Transverse colon (tissue), 4 donors: ENCODE measurements around the gene DHRS7C.

Source experiments
- EP300 ChIP-seq: sonication (generic); formaldehyde crosslinking; IDR thresholded peaks from one replicate; pipeline ENCODE4 v1.6.1; 2017; ENCODE audit warnings: antibody characterized with exemption, low read depth
- POLR2A ChIP-seq: fragments of 450-650 bp; IDR thresholded peaks from one replicate; pipeline ENCODE4 v1.6.1; 2016; ENCODE audit warnings: antibody characterized with exemption, mild to moderate bottlenecking, moderate library complexity
- POLR2AphosphoS5 ChIP-seq, 3 donors: sonication (generic); formaldehyde crosslinking; IDR thresholded peaks; one replicate each; pipeline ENCODE4 v1.6.1; 2016; ENCODE audit warnings: antibody characterized with exemption in 3 of 3
- TF ChIP-seq, protein P1 (sequence below), 5 experiments: fragments of 200-600 bp in 3 of 5; fragments of 450-650 bp in 2 of 5; sonication (generic) in 3 of 5; IDR thresholded peaks; 1 replicate in 2 of 5; 2 replicates in 3 of 5; pipeline ENCODE4 v1.5.1; 2016 to 2017; ENCODE audit warnings: antibody characterized with exemption in 5 of 5, inconsistent platforms in 3 of 5, mild to moderate bottlenecking in 2 of 5, moderate library complexity in 1 of 5

DNA sequence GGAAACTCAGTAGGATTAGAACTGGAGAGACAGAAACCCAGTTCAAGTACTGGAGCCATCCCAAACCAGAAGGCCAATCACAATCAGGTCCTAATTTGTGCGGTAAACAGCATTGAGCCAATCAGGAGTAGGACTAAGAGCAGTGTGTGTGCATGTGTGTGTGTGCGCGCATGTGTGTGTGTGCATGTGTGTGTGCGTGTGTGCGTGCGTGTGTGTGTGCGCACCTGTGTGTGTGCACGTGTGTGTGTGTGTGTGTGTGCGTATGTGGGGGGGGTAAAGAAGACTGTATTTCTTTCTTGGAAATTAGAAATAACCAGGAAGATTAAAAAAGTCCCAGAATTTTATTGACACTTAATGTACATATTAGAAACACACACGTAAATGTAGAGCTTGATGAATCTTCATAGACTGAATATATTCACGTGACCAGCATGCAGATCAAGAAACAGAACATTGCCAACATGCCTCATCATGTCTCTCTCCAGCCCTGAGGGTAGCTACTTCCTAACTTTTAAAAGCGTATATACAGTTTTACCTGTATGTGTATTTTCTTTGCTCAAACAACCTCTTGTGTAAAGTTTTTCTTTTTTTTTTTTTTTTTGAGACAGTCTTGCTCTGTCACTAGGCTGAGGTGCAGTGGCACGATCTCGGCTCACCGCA, 919 bp upstream of the DHRS7C start:
- TF ChIP-seq, protein P1, sequence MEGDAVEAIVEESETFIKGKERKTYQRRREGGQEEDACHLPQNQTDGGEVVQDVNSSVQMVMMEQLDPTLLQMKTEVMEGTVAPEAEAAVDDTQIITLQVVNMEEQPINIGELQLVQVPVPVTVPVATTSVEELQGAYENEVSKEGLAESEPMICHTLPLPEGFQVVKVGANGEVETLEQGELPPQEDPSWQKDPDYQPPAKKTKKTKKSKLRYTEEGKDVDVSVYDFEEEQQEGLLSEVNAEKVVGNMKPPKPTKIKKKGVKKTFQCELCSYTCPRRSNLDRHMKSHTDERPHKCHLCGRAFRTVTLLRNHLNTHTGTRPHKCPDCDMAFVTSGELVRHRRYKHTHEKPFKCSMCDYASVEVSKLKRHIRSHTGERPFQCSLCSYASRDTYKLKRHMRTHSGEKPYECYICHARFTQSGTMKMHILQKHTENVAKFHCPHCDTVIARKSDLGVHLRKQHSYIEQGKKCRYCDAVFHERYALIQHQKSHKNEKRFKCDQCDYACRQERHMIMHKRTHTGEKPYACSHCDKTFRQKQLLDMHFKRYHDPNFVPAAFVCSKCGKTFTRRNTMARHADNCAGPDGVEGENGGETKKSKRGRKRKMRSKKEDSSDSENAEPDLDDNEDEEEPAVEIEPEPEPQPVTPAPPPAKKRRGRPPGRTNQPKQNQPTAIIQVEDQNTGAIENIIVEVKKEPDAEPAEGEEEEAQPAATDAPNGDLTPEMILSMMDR (IDR thresholded peaks at IDR 0.05) = no peak
- TF ChIP-seq POLR2AphosphoS5 (IDR thresholded peaks at IDR 0.05) = no peak
- no peak for TF ChIP-seq EP300
- TF ChIP-seq POLR2A = no peak
